ENCODE results near the gene SHF. TPM values are rescaled to one million over a fixed set of nuclear protein-coding genes. Genes with fewer than 3 reads are reported as not detected.

Gene SHF
- total RNA-seq, 1 donor from 2014 or later, result 3.9 TPM

GRCh38 chr15:45200799-45201556 is 13.2 kb upstream of the SHF start:
- ATAC-seq, result peak; percentile 49
- intact Hi-C loops (cut with DNase I), result loop anchor here (1.0 to 5.0 kb wide), 3 partner anchors 78 to 201 kb away; a partner anchor contains a TSS
- DNase-seq (ENCODE audit: missing footprints), result peak; percentile 87

DNA sequence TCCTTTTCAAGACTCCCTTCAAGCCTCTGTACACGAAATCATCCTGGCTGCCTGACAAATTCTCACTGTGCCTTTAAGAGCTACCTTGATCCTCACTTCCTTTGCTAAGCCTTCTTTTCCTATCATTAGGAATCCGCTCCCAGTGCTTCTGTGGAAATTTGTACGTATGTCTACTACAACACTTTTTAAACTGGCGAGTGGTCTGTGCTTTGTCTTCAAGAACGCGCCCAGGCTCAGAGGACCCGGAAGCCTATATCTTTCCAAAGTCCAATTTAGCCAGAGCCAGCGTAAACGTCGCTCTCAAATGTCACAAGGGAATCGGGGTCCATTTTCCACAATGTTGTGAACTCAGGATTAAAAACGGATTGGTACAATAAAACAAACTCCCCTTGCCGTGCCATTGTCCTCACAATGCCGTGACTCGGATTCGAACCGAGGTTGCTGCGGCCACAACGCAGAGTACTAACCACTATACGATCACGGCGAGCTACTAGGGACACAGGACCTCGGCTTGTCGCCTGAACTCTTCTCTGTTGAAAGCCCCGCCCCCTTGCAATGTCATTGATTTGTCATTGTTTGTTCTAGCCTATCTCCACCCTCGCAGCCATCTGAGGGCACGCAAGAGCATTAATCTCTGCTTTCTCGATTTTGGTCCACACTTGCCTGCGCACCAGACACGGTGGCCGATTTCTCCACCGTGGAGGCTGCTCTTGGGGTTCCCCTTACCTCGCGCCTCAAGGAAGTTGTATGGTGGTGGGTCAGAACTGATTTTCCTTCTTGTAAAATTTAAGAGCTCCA is 12.4 kb upstream of the SHF start:
- ATAC-seq (peak; percentile 77), DNase-seq (ENCODE audit: missing footprints) (peak; percentile 92)
- intact Hi-C loops (cut with DNase I), result loop anchor here (1.0 to 5.0 kb wide), 3 partner anchors 79 to 202 kb away; a partner anchor contains a TSS

DNA sequence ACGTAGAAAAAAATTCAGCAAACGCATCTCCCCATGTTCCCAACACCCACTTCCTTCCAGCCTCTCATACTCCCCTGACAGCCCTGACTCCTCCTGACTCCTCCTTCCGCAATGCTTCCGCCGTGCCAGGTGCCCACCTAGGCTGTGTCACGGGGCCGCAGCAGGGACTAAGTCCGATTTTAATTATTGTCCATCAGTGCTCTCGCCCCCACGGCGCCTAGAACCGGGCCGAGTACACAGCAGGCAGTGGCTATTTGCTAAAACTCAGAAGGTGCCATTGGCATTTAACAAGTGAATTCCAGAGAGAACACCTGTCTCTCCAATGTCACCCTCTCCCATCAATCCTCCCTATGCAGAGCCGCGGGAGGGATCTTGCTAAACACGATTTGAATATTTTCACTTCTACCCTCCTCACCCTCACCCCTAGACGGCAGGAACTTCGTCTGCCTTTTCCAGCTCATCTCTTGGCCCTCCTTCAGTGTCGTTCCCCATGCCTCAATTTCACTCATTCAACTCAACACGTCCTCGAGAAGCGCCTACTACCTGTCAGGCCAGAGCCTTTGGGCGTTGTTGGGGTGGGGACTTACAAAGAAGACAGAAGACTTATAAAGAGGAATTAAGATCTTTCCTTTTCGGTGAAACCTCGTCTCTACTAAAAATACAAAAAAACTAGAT is 11.5 kb upstream of the SHF start:
- intact Hi-C loops (cut with DNase I), result loop anchor here (10.0 kb wide), 1 partner anchor 326 kb away; the partner anchor contains the start of gene SLC30A4
- DNase-seq (ENCODE audit: missing footprints) (peak; percentile 74), ATAC-seq (no peak)

- peak; percentile 82 for ATAC-seq
- intact Hi-C loops (cut with DNase I), result loop anchor here (1.0 to 10.0 kb wide), 2 partner anchors 31 to 326 kb away; partner anchors contain the start of gene SLC30A4
These were observed 10.8 kb upstream of the SHF start for GRCh38 chr15:45198337-45199135.

DNA sequence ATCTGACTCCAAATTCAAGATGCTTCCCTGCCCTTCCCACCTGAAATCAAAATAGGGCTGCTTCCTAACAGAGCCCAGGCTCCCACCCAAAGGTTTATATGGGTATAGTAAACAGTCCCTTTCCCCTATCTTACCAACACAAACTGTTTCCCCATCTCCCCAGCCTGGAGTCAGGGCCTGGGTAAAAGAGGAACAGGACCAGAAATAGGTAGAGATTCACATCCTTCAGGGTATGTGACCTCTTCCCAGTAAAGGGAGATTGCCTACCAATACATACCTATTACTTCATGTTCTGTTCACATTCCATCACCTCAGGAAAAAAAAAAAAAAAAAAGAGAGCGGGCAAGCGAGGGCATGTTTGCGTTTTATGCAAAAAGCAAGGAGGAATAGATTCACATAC is 9.7 kb upstream of the SHF start:
- ATAC-seq (no peak), DNase-seq (ENCODE audit: missing footprints) (no peak)
- intact Hi-C loops (cut with DNase I), result loop anchor here (10.0 kb wide), 1 partner anchor 327 kb away; the partner anchor contains the start of gene SLC30A4

More at GRCh38 chr15:45198337-45199135, 10.8 kb upstream of the SHF start:
- peak; percentile 94 for DNase-seq (ENCODE audit: missing footprints)

DNA sequence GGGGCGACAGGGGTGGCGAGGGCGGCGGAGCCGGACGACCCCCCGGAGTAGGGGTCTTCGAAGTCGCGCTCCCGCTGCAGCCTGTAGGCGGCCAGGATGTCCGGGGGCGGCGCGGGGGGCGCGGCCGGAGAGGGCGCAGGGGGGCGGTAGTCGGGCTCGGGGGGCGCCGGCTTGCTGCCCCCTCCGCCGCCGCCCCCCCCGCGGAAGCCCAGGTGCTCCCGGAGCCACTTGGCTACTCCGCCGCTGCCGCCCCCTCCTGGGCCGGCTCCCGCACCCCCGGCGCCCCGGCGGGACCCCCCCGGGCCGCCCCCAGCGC is 230 bp downstream of the SHF start:
- DNase-seq (ENCODE audit: missing footprints) (no peak), ATAC-seq (no peak)
- intact Hi-C loops (cut with DNase I), result no loop called here

DNA sequence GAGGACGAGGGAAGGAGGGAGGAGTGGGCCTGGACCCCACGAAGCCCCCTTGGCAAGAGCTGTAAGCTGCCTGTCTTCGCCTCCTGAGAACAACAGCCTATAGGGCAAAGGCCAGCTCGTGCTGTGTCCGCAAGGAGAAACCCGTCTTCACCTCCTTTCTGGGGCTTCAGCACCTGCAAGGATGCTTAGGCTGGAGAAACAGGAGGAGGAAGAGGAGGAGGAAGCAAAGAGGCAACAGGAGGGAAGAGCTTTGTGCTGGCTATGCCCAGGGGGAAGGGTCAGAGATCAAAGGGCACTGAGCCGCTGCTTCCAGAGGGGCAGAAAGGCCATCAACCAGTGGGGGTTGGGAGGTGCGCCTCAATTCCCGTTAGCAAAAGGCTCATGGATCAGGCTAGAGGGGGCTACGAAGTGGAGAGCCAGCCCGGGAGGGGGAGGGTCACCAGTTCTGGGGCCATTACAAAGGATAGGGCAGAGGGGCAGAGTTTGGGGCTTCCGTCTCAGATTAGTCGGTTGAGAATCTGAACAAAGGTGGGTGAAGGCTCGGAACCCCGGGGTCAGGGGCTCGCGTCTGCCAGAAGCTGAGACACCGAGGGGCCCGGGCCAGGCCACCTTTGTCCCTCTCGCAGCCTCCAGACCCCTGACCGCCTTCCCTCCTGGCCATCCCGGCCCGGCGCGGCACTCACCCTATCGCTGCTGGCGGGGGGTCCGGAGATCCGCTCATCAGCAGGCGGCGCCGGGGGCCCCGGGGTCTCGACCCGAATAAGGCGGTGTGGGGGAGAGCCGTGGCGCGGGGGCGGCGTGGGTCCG is 792 bp downstream of the SHF start:
- DNase-seq (ENCODE audit: missing footprints) (no peak), ATAC-seq (no peak)
- intact Hi-C loops (cut with DNase I), result no loop called here

DNA sequence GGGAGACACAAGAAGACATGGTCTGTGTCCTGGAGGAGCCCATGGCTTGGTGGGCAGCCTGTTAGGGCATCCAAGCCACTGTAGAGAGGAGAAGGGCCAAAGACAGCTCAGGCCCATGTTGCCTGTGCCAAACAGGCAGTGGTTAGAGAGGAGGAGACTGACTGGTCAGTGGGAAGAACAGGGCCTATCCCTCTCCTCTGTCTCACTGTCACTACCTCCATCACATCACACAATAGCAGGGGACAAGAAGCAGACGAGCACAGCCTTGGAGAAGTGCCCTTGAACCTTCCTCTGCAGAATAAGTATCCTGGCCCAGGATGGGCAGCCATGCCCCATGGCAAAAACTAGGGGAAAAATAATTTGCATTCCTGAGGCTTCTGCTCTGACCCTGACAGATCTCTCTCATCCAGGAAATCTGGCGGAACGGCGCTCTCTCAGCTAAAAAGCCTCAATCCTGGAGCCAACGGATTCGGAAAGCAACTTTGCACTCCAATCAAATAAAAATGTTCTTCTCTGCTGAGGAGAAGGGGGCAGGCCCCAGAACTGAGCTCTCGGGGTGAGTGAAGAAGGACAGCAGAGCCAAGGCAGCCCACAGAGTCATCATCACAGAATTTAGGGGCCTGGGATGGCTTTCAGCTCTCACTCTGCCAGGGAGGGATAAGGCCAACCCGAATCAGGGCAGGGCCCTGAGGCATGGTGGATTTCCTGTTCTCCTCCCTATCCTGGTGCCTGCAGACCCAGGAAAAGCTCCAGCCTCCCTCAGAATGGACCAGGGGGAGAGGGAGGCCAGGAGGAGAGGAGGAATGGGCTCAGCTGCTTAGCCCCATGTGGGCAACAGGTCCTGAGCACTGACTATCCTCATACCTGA is 1.6 kb downstream of the SHF start:
- intact Hi-C loops (cut with DNase I), result no loop called here
- DNase-seq (ENCODE audit: missing footprints) (no peak), ATAC-seq (peak; percentile 33)

- intact Hi-C loops (cut with DNase I), result no loop called here
- DNase-seq (ENCODE audit: missing footprints) (no peak), ATAC-seq (no peak)
These were observed 2.5 kb downstream of the SHF start for GRCh38 chr15:45185069-45185779.

DNA sequence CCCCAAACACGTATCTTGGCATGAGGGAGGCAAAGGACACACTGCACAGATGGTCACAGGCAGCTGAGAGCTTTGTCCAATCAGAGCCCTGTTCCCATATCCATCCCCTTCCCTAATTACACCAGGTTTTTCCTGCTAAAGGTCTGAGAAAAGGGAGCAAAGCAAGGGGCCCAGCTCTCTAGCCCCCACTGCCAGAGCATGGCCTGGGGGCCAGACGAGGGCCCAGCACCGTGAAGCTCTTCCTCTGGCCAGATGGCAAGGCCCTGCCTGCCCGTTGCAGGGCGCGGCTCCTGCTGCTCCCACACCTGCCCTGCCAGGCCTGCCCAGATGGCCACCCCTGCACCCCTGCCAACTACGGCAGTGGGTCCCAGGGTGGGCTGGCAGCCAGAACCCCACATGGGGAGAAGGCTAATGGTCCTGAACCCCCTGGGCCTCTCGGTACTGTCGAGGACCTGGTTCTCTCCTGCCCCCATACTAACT is 3.2 kb downstream of the SHF start:
- intact Hi-C loops (cut with DNase I), result no loop called here
- ATAC-seq, result no peak
- no peak for DNase-seq (ENCODE audit: missing footprints)

GRCh38 chr15:45183511-45183910 is 4.3 kb downstream of the SHF start:
- DNase-seq (ENCODE audit: missing footprints) (no peak), ATAC-seq (no peak)
- intact Hi-C loops (cut with DNase I), result no loop called here

DNA sequence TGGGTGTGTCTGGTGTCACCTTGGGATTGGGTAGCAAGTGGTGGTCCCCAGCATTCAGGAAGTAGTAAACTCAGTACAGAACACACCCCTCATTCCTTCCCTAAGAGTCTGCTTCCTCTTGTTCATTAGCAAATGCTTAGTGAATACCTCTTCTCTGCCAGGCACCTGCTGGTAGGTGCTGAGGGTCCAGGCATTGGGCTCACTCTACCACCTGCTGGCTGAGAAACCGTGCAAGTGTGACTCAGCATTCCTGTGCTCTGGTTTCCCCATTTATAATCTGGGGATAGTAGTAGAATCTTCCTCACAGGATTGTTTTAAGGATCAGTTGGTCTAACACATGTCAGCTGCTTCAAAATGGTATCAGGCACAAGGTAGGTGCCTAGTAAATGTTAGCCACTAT is 4.8 kb downstream of the SHF start:
- DNase-seq (ENCODE audit: missing footprints) (no peak), ATAC-seq (no peak)
- intact Hi-C loops (cut with DNase I), result no loop called here

GRCh38 chr15:45181491-45182285 is 6.1 kb downstream of the SHF start:
- DNase-seq (ENCODE audit: missing footprints) (no peak), ATAC-seq (no peak)
- intact Hi-C loops (cut with DNase I), result no loop called here

- intact Hi-C loops (cut with DNase I), result no loop called here
- DNase-seq (ENCODE audit: missing footprints) (no peak), ATAC-seq (no peak)
These were observed 6.9 kb downstream of the SHF start for GRCh38 chr15:45180648-45181436.

GRCh38 chr15:45180201-45180600 is 7.6 kb downstream of the SHF start:
- ATAC-seq (no peak), DNase-seq (ENCODE audit: missing footprints) (no peak)
- intact Hi-C loops (cut with DNase I), result no loop called here

Measured in Right ventricle myocardium inferior (tissue), 1 donor.